ENCODE measurements around the gene IFI16. TPM values are rescaled to one million over a fixed set of nuclear protein-coding genes. Genes with fewer than 3 reads are reported as not detected.

IFI16 gene
- total and polyA plus RNA-seq, 2 donors (not counting 3 experiments of a cell fraction or from before 2014, with no cell fraction given): 52.8 to 183 TPM

- Histone ChIP-seq H3K9ac (replicated peaks; ENCODE audit: extremely low read depth, insufficient read depth, low read length) (no peak overlapping the region), H3K9me3 (replicated peaks; ENCODE audit: control insufficient read depth, insufficient read depth, low read length) (no peaks in the 10 kb centered on the region), H2AFZ (ENCODE audit: low read depth, low read length) (no peak overlapping the region), H3K4me3 (replicated peaks in 1 of 3; ENCODE audit: insufficient read depth in 1 of 3, low read depth in 1 of 3, low read length in 3 of 3) (no peak overlapping the region), H3K9me1 (replicated peaks; ENCODE audit: control insufficient read depth, extremely low read depth, insufficient read depth, low read length) (no peaks in the 10 kb centered on the region), H3K4me1 (ENCODE audit: control insufficient read depth, extremely low read depth, insufficient read depth, low read length) (no peaks in the 10 kb centered on the region), H3K4me2 (ENCODE audit: insufficient read depth, low read length) (no peak overlapping the region), H3K27ac (ENCODE audit: insufficient read depth, low read depth, low read length) (no peak overlapping the region), H3K27me3 (ENCODE audit: control insufficient read depth in 2 of 2, insufficient read depth in 2 of 2, low read length in 2 of 2) (peaks cover 2% of the 10 kb centered on the region in 2 experiments), H3K79me2 (ENCODE audit: control insufficient read depth, insufficient read depth, low read length) (no peaks in the 10 kb centered on the region), H4K20me1 (replicated peaks; ENCODE audit: control insufficient read depth, extremely low read depth, insufficient read depth, low read length) (no peaks in the 10 kb centered on the region), H3K36me3 (ENCODE audit: control insufficient read depth in 2 of 2, extremely low read depth in 1 of 2, insufficient read depth in 2 of 2, low read length in 2 of 2) (no peaks in the 10 kb centered on the region)
- BruUV-seq (replicated peaks): no TSS peak
- DNase-seq (ENCODE audit: low read depth, low spot score) (no peak), FAIRE-seq (no peak)
- CTCF ChIA-PET: interaction anchor here (1.0 to 1.4 kb wide), 2 partner anchors 16 to 20 kb away, joined by 3 to 4 read pairs; no protein-coding TSS in a partner anchor
- intact Hi-C loops (cut with micrococcal nuclease): no loop called here
- dilution Hi-C loops (cut with MboI; ENCODE audit: extremely low pct_ligation_motif_present, low sequenced_read_pairs): no loop called here
- POLR2A ChIA-PET: no interaction called here
- TF ChIP-seq, protein P1, sequence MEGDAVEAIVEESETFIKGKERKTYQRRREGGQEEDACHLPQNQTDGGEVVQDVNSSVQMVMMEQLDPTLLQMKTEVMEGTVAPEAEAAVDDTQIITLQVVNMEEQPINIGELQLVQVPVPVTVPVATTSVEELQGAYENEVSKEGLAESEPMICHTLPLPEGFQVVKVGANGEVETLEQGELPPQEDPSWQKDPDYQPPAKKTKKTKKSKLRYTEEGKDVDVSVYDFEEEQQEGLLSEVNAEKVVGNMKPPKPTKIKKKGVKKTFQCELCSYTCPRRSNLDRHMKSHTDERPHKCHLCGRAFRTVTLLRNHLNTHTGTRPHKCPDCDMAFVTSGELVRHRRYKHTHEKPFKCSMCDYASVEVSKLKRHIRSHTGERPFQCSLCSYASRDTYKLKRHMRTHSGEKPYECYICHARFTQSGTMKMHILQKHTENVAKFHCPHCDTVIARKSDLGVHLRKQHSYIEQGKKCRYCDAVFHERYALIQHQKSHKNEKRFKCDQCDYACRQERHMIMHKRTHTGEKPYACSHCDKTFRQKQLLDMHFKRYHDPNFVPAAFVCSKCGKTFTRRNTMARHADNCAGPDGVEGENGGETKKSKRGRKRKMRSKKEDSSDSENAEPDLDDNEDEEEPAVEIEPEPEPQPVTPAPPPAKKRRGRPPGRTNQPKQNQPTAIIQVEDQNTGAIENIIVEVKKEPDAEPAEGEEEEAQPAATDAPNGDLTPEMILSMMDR (IDR thresholded peaks at IDR 0.05; ENCODE audit: extremely low read depth in 1 of 2, insufficient read depth in 1 of 2, low read depth in 1 of 2, low read length in 2 of 2): no peak
- TF ChIP-seq GATA2 (IDR thresholded peaks at IDR 0.05; ENCODE audit: insufficient read depth, insufficient read length, low read depth, low read length) (no peak), POLR2AphosphoS5 (IDR thresholded peaks at IDR 0.05; ENCODE audit: insufficient read depth, low read depth, low read length) (no peak), FOS (IDR thresholded peaks at IDR 0.05; ENCODE audit: borderline replicate concordance, insufficient read depth, low read length) (no peak), POLR2A (IDR thresholded peaks at IDR 0.05; ENCODE audit: low read depth, low read length) (no peak), EZH2 (IDR thresholded peaks at IDR 0.05; ENCODE audit: borderline replicate concordance, low read depth, low read length, severe bottlenecking) (no peak), MYC (IDR thresholded peaks at IDR 0.05; ENCODE audit: low read depth, low read length) (no peak), JUN (IDR thresholded peaks at IDR 0.05; ENCODE audit: borderline replicate concordance, insufficient read depth, insufficient read length, low read depth) (no peak)
- TF ChIP-seq, protein P2, sequence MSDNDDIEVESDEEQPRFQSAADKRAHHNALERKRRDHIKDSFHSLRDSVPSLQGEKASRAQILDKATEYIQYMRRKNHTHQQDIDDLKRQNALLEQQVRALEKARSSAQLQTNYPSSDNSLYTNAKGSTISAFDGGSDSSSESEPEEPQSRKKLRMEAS (IDR thresholded peaks at IDR 0.05; ENCODE audit: insufficient read depth, insufficient read length): no peak
Observed at GRCh38 chr1:158978730-158979129, 31.0 kb upstream of the IFI16 start.

All from endothelial cell of umbilical vein (primary cell).